ENCODE data around the gene AOPEP. TPM values are rescaled to one million over a fixed set of nuclear protein-coding genes. Genes with fewer than 3 reads are reported as not detected.
A peak's percentile ranks its signal among the peaks of the same experiment; 100 is the strongest.

Gene AOPEP
- total RNA-seq, 1 donor from 2014 or later = 16.6 TPM

- no peak overlapping the region for H3K27ac ChIP-seq
- no peaks in the 10 kb centered on the region for H3K4me1 ChIP-seq
- no peaks in the 10 kb centered on the region for H3K36me3 ChIP-seq
- no peak overlapping the region for H3K4me2 ChIP-seq
- Mint-ChIP-seq H3K36me3 (no peaks in the 10 kb centered on the region), H3K9me3 (no peaks in the 10 kb centered on the region), H3K4me3 (no peak overlapping the region), H3K27ac (no peak overlapping the region), H3K4me1 (peaks cover 3% of the 10 kb centered on the region), H3K27me3 (ENCODE audit: insufficient read depth, low read depth) (peaks cover 13% of the 10 kb centered on the region)
- no peak overlapping the region for H3K9ac ChIP-seq
- no peaks in the 10 kb centered on the region for H3F3A ChIP-seq (ENCODE audit: low read depth)
- no peaks in the 10 kb centered on the region for H3K27me3 ChIP-seq
- TF ChIP-seq CTCF (IDR thresholded peaks at IDR 0.05) (no peak), EZH2 (IDR thresholded peaks at IDR 0.05) (no peak)
- H2AFZ ChIP-seq (replicated peaks) = no peak overlapping the region
- no peak for DNase-seq (ENCODE audit: low spot score)
- no peaks in the 10 kb centered on the region for H3K9me3 ChIP-seq (ENCODE audit: low read depth)
- H3K79me2 ChIP-seq (ENCODE audit: low read depth) = no peaks in the 10 kb centered on the region
- no peaks in the 10 kb centered on the region for H4K20me1 ChIP-seq (ENCODE audit: low read depth)
- H3K4me3 ChIP-seq = no peak overlapping the region
Observed at GRCh38 chr9:94680020-94680419, 46.5 kb upstream of the AOPEP start.

- H4K20me1 ChIP-seq (ENCODE audit: low read depth) = no peaks in the 10 kb centered on the region
- H3K36me3 ChIP-seq = no peaks in the 10 kb centered on the region
- no peaks in the 10 kb centered on the region for H3K9me3 Mint-ChIP-seq
- TF ChIP-seq EZH2phosphoT487 (IDR thresholded peaks at IDR 0.05) = no peak
- TF ChIP-seq EZH2 (IDR thresholded peaks at IDR 0.05) = no peak
- TF ChIP-seq CTCF (IDR thresholded peaks at IDR 0.05) = no peak
- no peaks in the 10 kb centered on the region for H3F3A ChIP-seq (ENCODE audit: low read depth)
- H3K79me2 ChIP-seq (ENCODE audit: low read depth) = no peaks in the 10 kb centered on the region
- peaks cover 3% of the 10 kb centered on the region for H3K4me1 Mint-ChIP-seq
- no peak overlapping the region for H3K27ac Mint-ChIP-seq
- H3K4me1 ChIP-seq = no peaks in the 10 kb centered on the region
- DNase-seq (ENCODE audit: low spot score) = no peak
- no peaks in the 10 kb centered on the region for H3K9me3 ChIP-seq (ENCODE audit: low read depth)
- no peak overlapping the region for H3K4me3 ChIP-seq
- H3K9ac ChIP-seq = no peak overlapping the region
- H3K27me3 Mint-ChIP-seq (ENCODE audit: insufficient read depth, low read depth) = peaks cover 13% of the 10 kb centered on the region
- H3K4me2 ChIP-seq = no peak overlapping the region
- H3K27ac ChIP-seq = no peak overlapping the region
- H3K36me3 Mint-ChIP-seq = no peaks in the 10 kb centered on the region
- H2AFZ ChIP-seq (replicated peaks) = peak overlapping the region; percentile 78
- no peaks in the 10 kb centered on the region for H3K27me3 ChIP-seq
- no peak overlapping the region for H3K4me3 Mint-ChIP-seq
Observed at GRCh38 chr9:94680621-94681020, 45.9 kb upstream of the AOPEP start.

- peaks cover 13% of the 10 kb centered on the region for H3K27me3 Mint-ChIP-seq (ENCODE audit: insufficient read depth, low read depth)
- Histone ChIP-seq H3K9ac (no peak overlapping the region), H3K27me3 (no peaks in the 10 kb centered on the region), H3K4me2 (no peak overlapping the region), H3K27ac (no peak overlapping the region), H3K79me2 (ENCODE audit: low read depth) (no peaks in the 10 kb centered on the region), H2AFZ (replicated peaks) (no peak overlapping the region), H3K36me3 (no peaks in the 10 kb centered on the region), H3K9me3 (ENCODE audit: low read depth) (no peaks in the 10 kb centered on the region), H3K4me1 (no peaks in the 10 kb centered on the region), H4K20me1 (ENCODE audit: low read depth) (no peaks in the 10 kb centered on the region), H3F3A (ENCODE audit: low read depth) (no peaks in the 10 kb centered on the region), H3K4me3 (no peak overlapping the region)
- no peaks in the 10 kb centered on the region for H3K36me3 Mint-ChIP-seq
- H3K9me3 Mint-ChIP-seq = no peaks in the 10 kb centered on the region
- peak; percentile 78 for TF ChIP-seq CTCF (IDR thresholded peaks at IDR 0.05)
- no peak for TF ChIP-seq EZH2 (IDR thresholded peaks at IDR 0.05)
- H3K4me1 Mint-ChIP-seq = peaks cover 3% of the 10 kb centered on the region
- H3K4me3 Mint-ChIP-seq = no peak overlapping the region
- peak; percentile 82 for DNase-seq (ENCODE audit: low spot score)
- H3K27ac Mint-ChIP-seq = no peak overlapping the region
Observed at GRCh38 chr9:94681508-94681907, 45.0 kb upstream of the AOPEP start.

- no peaks in the 10 kb centered on the region for H3K9me3 Mint-ChIP-seq
- peaks cover 4% of the 10 kb centered on the region for H3K27me3 Mint-ChIP-seq (ENCODE audit: insufficient read depth, low read depth)
Observed at GRCh38 chr9:94685359-94685758, 41.1 kb upstream of the AOPEP start.

More at GRCh38 chr9:94685359-94685758, 41.1 kb upstream of the AOPEP start:
- no peaks in the 10 kb centered on the region for H4K20me1 ChIP-seq (ENCODE audit: low read depth)
- H3K9me3 ChIP-seq (ENCODE audit: low read depth) = no peaks in the 10 kb centered on the region
- Mint-ChIP-seq H3K4me3 (no peak overlapping the region), H3K27ac (no peak overlapping the region), H3K4me1 (peaks cover 3% of the 10 kb centered on the region), H3K36me3 (no peaks in the 10 kb centered on the region)
- H3K27me3 ChIP-seq = no peaks in the 10 kb centered on the region
- no peaks in the 10 kb centered on the region for H3K36me3 ChIP-seq
- no peak overlapping the region for H3K4me3 ChIP-seq
- no peak overlapping the region for H3K4me2 ChIP-seq
- no peak overlapping the region for H3K27ac ChIP-seq
- no peak for DNase-seq (ENCODE audit: low spot score)
- no peaks in the 10 kb centered on the region for H3K79me2 ChIP-seq (ENCODE audit: low read depth)
- no peaks in the 10 kb centered on the region for H3F3A ChIP-seq (ENCODE audit: low read depth)
- H2AFZ ChIP-seq (replicated peaks) = no peak overlapping the region
- TF ChIP-seq EZH2 (IDR thresholded peaks at IDR 0.05) = no peak
- no peak for TF ChIP-seq CTCF (IDR thresholded peaks at IDR 0.05)
- TF ChIP-seq EZH2phosphoT487 (IDR thresholded peaks at IDR 0.05) = no peak
- H3K9ac ChIP-seq = no peak overlapping the region
- H3K4me1 ChIP-seq = no peaks in the 10 kb centered on the region
